Urothelium cell line (cell line): ENCODE results near the gene MINPP1.
"Not testable (repeated sequence)": the region's sequence is repeated elsewhere in the genome, so short reads cannot be mapped to it uniquely, and the experiment has no call there.

Source experiments
- DNase-seq: peaks from one replicate; pipeline ENCODE4 v3.0.0; 2011; ENCODE audit warnings: low spot score, mixed read lengths
- FAIRE-seq: peaks from 2 replicates; lab custom pipeline; 2011; peaks lifted over from hg19 to GRCh38; lab: Jason Lieb, UNC

Gene MINPP1

DNA sequence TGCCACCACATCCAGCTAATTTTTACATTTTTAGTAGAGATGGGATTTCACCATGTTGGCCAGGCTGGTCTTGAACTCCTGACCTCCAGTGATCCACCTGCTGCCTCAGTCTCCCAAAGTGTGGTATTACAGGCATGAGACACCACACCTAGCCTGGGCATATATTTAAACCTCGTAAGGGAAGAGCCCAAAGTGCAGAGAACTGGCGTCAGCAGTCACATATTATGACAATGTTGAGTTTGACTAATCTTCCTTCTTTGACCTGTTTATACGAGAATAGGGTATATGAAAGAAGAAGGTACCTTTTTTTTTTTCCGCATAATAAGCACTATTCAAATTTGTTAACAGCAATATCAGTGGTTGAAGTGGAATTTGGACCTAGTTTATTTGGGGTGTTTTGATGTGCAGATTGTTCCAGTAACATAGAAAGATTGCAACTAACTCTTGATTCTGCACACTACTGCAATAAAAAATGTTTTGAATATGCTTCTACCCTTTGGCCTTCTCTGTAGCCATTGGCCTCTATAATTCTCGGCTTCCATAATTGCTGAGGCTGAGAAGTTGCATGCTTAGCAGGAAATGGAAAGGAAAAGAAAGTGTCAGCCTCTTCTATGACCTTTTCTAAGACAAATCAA, 55.9 kb downstream of the MINPP1 start:
- DNase-seq (no peak), FAIRE-seq (no peak)

DNA sequence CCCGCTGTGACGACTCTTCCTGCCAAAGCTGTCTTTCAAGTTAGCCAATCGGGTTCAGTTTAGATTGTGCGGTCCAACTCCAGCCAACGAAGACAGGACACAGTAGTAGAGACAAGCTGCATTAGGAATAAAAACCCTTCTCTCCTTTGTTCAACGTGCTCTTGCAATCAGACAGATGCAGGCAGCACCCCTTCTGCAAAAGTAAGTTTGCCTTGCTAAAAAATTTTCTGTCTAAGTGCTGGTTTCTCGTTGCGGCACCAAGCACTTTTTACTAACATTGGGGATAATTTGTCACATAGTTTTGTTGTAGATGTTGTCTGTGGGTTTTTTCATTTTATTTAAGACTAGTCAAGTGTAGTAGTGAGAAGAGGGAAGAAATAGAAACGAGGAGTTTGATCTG, 58.1 kb downstream of the MINPP1 start:
- DNase-seq = no peak
- no peak for FAIRE-seq

DNA sequence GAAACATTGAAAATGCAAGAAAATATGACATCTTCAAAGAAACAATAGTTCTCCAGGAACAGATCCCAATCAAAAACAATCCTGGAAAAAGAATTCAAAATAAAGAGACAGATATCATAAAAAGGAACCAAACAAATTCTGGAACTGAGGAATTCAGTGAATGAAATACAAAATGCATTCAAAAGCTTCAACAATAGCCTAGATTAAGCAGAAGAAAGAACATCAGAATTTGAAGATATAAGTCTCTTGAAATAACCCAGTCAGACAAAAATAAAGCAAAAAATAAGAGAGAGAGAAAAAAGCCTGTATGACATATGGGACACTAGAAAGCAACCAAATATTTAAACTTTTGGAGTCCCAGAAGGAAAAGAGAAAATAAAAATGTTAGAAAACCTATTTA, 60.3 kb downstream of the MINPP1 start:
- FAIRE-seq (no peak), DNase-seq (no peak)

DNA sequence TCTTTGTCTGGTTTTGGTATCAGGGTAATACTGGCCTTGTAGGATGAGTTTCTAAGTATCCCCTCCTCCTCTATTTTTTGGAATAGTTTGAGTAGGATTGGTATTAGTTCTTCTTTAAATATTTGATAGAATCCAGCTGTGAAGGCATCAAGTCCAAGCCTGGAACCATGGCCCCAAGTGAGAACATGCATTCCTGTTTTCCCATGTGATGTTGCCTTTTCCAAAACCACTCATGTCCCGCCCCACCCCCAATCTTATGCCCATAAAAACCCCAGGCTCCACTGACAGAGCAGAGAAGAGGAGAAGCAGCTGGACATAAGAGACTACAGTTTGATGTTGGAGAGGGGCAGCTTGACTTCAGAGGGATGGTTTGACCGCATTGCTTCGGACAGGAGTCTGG, 71.2 kb downstream of the MINPP1 start:
- FAIRE-seq (no peak), DNase-seq (no peak)

DNA sequence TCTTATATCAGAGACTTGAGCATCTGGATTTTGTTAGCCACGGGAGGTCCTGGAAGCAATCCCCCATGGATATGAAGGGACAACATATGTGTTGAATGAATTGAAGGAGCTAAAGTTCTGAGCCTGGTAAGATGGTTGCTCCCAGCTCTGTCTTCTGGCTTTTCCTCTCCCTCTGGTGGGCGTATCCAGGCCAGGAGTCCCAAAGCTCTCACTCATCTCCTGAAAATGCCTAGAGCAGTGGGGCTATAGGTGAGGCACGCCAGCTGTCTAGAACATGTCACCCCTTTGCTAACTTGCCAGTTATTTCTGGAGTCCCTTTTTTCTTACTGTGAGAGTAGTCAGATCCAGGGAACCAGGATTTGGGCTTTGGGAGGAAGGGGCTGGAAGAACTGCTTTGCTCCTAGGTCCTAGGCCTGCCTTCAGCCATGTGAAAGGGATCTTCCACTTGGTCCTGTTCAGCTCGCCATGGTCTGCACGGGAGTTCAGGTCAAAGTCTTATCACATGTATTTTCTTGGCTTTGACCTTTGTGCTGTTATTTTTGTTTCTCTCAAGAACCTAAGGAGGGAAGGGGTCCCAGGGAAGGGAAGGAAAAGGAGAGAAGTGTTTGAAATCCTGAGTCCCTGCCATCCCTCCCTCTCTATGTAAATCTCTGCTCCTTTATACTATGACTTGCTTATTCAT, 73.6 kb downstream of the MINPP1 start:
- FAIRE-seq = no peak
- DNase-seq = no peak

DNA sequence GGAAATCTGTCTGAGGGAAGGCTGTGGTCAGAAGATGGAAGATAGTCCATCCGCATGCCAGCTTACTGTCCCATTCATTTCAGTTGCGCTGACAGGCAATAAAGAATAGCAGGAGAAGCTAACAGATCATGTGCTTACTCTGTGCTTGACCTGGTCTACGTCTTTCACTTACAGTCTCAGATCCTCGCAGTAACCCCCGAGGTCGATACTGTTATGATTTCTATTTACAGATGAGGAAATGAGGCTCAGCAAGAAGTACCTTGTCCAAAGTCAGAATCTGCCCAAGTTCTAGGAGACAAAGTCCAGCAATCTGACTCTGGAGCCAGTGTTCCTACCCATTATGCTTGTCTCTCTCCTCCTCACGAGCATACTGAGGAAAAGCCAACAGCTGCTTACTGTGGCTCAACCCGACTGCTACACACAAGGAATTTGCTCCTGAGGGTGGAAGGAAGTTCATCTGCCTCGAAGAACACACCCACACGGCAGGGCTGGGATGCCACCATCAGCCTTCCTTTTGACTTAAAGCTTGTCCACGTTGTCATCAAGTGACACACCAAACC, 74.2 kb downstream of the MINPP1 start:
- FAIRE-seq (no peak), DNase-seq (no peak)

DNA sequence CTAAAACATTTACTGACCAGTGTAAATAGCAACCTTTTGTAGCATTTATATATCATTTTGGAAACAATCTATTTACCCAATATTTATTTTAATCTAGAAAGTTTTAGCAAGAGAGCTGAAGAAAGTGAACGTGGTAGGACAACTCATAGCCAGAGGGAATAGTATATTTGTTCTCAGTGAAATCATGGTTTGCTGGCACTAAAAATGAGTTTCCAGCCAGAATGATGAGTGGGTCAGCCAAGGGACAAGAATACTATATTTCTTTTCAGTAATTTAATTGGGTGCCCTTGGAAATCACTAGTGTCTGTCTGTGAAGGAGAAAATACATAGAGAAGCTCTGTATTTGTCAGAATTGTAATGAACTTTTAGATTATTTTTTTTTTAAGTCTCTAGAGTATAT, 74.9 kb downstream of the MINPP1 start:
- no peak for FAIRE-seq
- no peak for DNase-seq

DNA sequence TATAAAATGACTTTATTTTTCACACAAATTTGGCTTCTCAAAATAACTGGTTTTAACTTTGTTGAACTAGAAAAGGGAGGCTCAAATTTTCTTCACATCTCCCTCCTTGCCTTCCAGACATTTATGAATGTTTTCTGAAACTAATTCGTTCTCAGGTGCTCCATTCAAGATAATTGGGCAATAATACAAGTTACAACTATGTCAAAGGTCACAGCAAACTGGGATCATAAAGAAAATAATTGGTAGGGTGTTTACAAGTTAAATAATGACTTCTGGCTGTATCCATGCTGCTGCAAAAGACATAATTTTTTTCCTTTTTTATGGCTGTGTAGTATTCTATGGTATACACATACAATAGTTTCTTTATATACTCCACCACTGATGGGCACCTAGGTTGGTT, 75.3 kb downstream of the MINPP1 start:
- DNase-seq = no peak
- no peak for FAIRE-seq

DNA sequence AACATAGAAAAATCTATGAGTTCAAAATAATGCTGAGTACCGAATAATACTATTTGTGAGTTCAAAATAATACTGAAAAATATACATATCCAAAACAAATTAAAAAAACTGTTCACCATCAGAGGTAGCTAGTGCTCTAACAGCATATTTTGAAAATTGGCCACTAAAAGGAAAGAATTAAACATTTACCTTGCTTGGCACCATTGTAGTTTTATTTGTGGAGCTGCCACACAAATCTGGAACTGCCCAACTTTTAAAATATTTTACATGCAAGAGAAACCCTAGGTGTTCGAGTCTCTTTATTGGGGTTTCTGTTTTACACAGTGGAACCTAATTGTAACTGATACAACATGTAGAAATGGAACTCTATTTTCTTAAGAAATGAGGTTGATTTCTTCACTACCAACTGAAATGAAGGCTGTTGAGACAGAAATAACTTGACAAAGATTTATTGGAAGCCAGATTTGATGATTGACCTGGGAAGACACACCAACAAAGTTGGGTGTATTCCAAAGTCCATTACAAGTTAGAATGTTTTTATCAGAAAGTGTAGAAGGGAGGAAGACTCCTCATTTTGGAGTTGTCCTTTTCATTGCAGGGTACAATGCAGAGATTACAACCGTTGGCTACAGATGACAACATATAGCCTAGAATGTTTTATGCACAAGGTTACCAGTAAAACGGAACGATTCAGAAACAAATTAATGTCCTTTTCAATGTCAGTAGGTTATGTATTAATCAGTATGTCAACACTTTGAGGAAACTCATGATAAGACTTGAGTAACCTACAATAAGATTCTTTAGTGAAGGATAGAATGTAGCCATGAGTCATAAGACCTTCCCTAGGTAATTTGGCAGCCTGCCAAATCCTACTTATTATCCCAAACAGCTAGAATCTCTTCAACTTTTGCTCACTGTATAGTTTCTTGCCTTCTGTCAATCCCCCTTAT, 81.1 kb downstream of the MINPP1 start:
- peak; percentile 31 for DNase-seq
- FAIRE-seq = no peak

DNA sequence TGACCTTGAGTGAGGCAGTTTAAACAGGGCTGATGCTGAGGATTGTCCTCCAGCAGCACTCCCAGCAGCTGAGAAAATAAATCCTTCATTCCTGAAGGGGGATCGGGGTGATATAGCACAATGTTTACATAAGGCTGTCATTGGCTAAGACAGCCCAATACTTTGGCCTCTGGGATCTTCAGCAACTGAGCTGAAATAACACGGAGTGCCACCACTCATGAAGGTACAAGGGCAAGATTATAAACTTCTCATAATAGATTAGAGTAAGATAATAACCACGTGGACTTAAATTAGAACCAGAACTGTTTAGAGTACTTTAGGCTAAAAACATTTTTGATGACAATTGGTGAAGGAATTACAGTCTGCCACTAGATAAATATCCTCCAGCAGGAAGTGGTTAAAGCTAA, 85.0 kb downstream of the MINPP1 start:
- FAIRE-seq = no peak
- no peak for DNase-seq

DNA sequence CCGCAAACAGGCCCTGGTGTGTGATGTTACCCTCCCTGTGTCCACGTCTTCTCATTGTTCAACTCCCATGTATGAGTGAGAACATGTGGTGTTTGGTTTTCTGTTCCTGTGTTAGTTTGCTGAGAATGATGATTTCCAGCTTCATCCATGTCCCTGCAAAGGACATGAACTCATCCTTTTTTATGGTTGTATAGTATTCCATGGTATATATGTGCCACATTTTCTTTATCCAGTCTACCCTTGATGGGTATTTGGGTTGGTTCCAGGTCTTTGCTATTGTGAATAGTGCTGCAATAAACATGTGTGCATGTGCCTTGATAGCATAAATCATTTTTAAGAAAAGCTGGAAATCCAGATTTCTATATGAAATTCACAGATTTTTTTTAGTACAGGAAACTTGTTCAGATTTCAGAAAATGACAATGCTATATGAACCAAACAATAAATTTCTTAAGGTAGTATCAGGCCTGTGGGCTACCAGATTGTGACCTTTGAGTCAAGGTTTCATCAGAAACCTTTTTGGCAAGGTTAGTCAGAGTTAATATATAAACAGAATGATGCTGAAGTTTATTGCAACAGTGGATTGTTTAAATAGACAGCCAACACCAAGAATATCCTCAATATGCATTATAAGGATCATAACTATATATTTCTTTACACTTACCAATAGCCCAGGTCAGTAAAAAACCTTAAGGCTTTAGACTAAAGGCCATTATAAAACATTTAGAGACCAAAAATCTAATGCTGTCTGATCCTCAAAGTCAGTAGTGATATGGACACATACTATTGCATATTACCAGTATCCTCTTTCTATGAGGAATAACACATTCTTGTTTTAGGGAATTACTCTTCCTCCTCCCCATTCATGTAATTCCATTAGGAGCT, 86.3 kb downstream of the MINPP1 start:
- DNase-seq (no peak), FAIRE-seq (no peak)

DNA sequence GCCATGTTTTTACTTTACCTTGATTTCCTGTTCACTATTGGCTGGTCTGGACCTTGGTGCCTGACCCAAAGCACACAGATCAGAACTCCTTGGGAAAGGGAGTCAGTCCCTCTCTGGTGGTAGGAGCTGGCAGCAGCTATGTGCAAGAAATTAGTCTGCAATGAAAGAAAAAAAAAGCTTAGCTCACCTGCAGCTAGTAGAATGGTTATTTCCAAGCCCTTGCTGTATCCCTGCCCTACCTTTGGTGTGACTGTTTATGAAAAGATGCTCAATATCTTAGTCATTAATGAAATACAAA, 86.8 kb downstream of the MINPP1 start:
- DNase-seq (no peak), FAIRE-seq (no peak)

DNA sequence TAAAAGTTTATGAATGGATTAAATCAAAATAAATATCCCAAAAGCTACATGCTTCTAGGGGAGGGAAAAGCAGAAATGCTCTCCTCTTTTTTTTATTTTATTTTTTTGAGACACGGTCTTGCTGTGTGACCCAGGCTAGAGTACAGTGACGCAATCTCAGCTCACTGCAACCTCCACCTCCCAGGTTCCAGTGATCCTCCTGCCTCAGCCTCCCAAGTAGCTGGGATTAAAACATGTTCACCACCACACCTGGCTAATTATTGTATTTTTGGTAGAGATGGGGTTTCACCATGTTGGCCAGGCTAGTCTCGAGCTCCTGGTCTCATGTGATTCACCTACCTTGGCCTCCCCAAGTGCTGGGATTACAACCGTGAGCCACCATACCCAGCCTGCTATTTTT, 88.2 kb downstream of the MINPP1 start:
- not testable (repeated sequence) for FAIRE-seq, DNase-seq

DNA sequence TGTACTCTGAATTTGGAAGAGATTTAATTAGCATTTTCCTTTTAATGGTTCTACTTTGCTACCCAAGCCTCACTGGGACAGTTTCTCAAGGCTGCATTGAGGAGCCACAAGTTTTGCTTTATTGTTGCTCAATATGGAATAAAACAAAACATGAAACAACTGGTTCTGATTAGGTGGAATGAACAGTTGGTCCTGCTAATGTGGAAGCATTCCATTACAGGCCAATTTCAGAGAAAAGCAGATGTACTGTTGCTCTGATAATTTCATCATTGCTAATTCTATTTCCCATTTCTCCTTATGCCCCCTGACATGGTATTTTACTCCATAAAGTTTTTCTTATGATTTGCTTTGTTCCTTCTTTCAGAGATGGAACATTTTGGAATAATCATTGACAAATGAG, 89.0 kb downstream of the MINPP1 start:
- FAIRE-seq = no peak

DNA sequence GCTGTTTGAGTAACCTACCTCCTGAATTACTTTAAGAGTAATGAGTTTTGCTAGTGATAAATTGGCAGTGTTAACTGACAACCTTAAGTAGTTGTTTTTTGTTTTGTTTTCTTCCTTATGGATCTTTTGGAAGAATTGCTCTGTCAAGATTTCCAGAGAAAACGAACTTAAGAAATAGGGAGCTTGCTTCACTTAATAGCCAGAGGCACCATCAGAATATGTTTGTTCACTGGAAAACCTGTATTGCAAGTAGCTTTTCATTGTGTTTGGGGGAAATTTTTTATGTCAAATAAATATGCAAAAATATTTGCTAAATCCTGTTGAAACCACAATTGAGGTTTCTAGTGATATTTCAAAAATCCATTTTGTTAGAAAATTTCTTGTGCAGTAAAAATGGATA, 89.5 kb downstream of the MINPP1 start:
- no peak for FAIRE-seq
- DNase-seq = no peak

More for the DNA sequence above, 89.0 kb downstream of the MINPP1 start:
- DNase-seq = no peak

DNA sequence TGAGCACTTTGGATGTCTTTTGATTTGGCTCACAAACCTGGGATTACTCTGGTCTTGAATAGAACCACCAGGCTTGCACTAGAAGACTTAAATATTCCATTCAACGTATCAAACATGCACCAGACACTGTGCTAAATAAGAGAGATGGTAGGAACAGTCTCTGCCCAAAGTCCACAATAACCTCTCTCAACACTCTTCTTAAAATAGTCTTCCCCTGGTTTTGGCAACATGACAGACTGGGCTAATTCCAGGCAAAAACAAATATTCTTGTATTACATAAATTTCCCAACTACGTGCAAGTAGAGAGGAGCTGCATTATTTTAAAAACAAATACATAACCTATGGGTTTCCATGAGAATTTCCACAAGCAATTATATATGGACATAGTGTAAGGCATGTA, 90.2 kb downstream of the MINPP1 start:
- FAIRE-seq = no peak
- DNase-seq = no peak

DNA sequence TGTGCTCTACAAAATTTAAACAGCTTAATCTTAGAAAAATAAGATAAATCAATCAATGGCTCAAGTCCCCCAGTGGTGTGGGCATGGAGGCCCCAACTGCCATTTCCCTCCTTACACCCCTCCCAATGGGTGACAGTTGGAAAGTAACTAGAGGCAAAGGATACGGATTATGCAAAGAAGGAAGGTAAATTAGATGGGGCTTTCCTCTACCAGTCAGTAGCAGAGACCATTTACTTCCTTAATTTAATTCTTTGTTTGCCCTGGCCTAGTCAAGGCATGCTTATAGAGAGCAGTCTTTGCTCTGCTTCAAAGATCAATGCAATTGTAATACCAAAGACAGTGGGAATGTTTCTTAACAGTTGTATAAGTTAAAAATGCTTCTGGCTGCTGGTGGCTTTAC, 91.7 kb downstream of the MINPP1 start:
- DNase-seq (no peak), FAIRE-seq (no peak)

DNA sequence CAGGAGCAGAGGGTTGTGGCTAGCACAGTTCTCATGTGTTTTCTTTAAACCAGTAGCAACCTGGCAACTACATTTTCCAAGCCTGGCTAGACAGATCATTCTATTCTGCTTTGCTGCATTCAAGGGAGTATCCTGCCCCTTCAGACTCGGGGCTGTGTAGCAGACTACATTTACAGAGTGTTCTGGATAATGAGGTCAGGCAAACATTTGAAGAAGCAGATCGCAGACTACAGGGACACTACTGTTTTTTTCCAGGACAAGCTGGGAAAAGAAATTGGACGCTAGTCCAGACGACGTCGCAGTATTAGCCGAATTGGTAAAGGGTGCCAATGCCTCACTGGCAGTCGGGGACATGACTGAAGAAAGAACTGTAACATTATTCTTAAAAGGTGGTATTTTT, 94.0 kb downstream of the MINPP1 start:
- no peak for DNase-seq
- FAIRE-seq = no peak

DNA sequence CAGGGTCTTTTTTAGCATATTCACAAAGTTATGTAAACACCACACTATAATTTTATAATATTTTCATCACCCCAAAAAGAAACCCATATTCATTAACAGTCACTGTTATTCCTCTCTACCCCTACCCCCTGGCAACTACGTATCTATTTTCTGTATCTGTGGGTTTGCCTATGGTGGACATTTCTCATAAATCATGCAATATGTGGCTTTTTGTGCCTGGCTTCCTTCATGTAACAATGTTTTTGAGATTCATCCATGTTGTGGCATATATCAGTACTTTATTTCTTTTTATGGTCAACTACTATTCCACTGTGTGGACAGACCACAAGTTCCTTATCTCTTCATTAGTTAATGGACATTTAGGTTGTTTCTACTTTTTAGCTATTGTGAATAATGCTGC, 95.9 kb downstream of the MINPP1 start:
- DNase-seq = no peak

More for the DNA sequence above, 95.9 kb downstream of the MINPP1 start:
- FAIRE-seq = no peak
